GM23248 (cell line): ENCODE results near the gene CD83.

Source experiments
- EZH2 ChIP-seq: fragments of 200-600 bp; sonication (generic); IDR thresholded peaks from 2 replicates; pipeline ENCODE4 v1.6.1; 2018; ENCODE audit warnings: antibody characterized with exemption, mild to moderate bottlenecking; ENCODE audit not compliant: insufficient read depth, poor library complexity, severe bottlenecking
- EZH2phosphoT487 ChIP-seq: fragments of 200-600 bp; sonication (generic); IDR thresholded peaks from 2 replicates; pipeline ENCODE4 v1.6.1; 2018; ENCODE audit warnings: antibody characterized with exemption, moderate library complexity, mild to moderate bottlenecking, low read depth; ENCODE audit not compliant: insufficient read depth

DNA sequence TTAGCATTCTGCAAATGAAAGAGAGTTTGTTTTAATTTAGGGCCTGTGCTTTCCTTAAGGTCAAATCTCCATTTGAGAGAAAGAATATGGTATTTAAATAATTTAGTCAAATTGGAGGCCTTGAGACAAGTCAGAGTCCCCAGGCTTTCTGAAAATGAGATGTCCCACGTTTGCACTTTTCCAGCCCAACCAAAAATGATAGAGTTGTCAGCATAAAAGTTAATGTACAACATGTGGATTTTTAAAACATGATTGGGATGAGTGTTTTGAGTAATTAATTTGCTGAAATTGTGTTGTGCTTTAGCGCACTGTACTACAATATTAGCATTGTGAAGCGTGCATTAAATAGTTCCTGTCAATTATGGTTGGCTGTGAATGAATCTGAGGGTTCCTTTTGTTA lies 10.0 kb downstream of the CD83 start:
- TF ChIP-seq EZH2, result no peak
- no peak for TF ChIP-seq EZH2phosphoT487
